Sigmoid colon (tissue), 7 donors: ENCODE data around the gene INPP5E. TPM values are rescaled to one million over a fixed set of nuclear protein-coding genes. Genes with fewer than 3 reads are reported as not detected.

Source experiments
- DNase-seq: peaks from one replicate; pipeline ENCODE4 v3.0.0-alpha.2; 2019
- H3K27ac ChIP-seq, 4 donors: fragments of 200-600 bp; sonication (generic); one replicate each; pipeline ENCODE4 v1.5.1; 2016 to 2019; ENCODE audit warnings: mild to moderate bottlenecking in 1 of 4
- H3K27me3 ChIP-seq, 3 donors: fragments of 200-600 bp; sonication (generic); one replicate each; pipeline ENCODE4 v1.5.1; 2019; ENCODE audit warnings: mild to moderate bottlenecking in 1 of 3
- H3K36me3 ChIP-seq, 4 donors: fragments of 200-600 bp; sonication (generic); one replicate each; pipeline ENCODE4 v1.5.1; 2016 to 2019
- H3K4me1 ChIP-seq, 4 donors: fragments of 200-600 bp; sonication (generic); one replicate each; pipeline ENCODE4 v1.5.1; 2017 to 2019
- H3K4me3 ChIP-seq, 4 donors: fragments of 200-600 bp; sonication (generic); one replicate each; pipeline ENCODE4 v1.5.1; 2017 to 2019; ENCODE audit warnings: mild to moderate bottlenecking in 2 of 4, moderate library complexity in 1 of 4
- H3K9me3 ChIP-seq, 4 donors: fragments of 200-600 bp in 3 of 4; sonication (generic) in 3 of 4; one replicate each; pipeline versions ENCODE4 v1.5.1 to v1.6.1; 2013 to 2019
- EP300 ChIP-seq, 4 donors: sonication (generic); formaldehyde crosslinking; IDR thresholded peaks; one replicate each; pipeline ENCODE4 v1.6.1; 2017; ENCODE audit warnings: antibody characterized with exemption in 4 of 4
- POLR2A ChIP-seq, 2 donors: fragments of 450-650 bp; IDR thresholded peaks; one replicate each; pipeline ENCODE4 v1.6.1; 2016; ENCODE audit warnings: antibody characterized with exemption in 2 of 2, mild to moderate bottlenecking in 2 of 2, moderate library complexity in 2 of 2
- POLR2AphosphoS5 ChIP-seq, 4 donors: sonication (generic); formaldehyde crosslinking; IDR thresholded peaks; one replicate each; pipeline ENCODE4 v1.6.1; 2017; ENCODE audit warnings: antibody characterized with exemption in 4 of 4
- WGBS, 2 donors: extraction: QIAGEN DNeasy Blood & Tissue Kit; methylation state at CpG; one replicate each; pipeline ENCODE4 v1.1.7; 2013; 5-methylcytosine and 5-hydroxymethylcytosine counted together
- intact Hi-C: fragments of 100-400 bp; cut with DNase I; formaldehyde crosslinking; loops from one replicate; pipeline ENCODE4 v1.15.1; 2023
- polyA plus RNA-seq, 3 donors: library from polyadenylated mRNA; stranded (reverse); fragments of 200-250 nt; gene quantifications; one replicate each; pipeline ENCODE4 v1.2.3, GENCODE V29; 2013
- total RNA-seq, 4 donors: library from RNA; depleted of rRNA; stranded (reverse); fragments of >200 nt; gene quantifications; one replicate each; pipeline ENCODE4 v1.1.0, GENCODE V29; 2016
- TF ChIP-seq, protein P1 (sequence below), 4 experiments: fragments of 450-650 bp in 3 of 4; fragments of 200-600 bp in 1 of 4; IDR thresholded peaks; one replicate each; pipeline ENCODE4 v1.5.1; 2016 to 2019; ENCODE audit warnings: antibody characterized with exemption in 4 of 4, mild to moderate bottlenecking in 3 of 4, moderate library complexity in 2 of 4
- donor health status: healthy with polysubstance abuse.
- donor health status: Bipolar disorder and iron deficiency.
- donor health status: healthy.

The INPP5E gene, protein sequence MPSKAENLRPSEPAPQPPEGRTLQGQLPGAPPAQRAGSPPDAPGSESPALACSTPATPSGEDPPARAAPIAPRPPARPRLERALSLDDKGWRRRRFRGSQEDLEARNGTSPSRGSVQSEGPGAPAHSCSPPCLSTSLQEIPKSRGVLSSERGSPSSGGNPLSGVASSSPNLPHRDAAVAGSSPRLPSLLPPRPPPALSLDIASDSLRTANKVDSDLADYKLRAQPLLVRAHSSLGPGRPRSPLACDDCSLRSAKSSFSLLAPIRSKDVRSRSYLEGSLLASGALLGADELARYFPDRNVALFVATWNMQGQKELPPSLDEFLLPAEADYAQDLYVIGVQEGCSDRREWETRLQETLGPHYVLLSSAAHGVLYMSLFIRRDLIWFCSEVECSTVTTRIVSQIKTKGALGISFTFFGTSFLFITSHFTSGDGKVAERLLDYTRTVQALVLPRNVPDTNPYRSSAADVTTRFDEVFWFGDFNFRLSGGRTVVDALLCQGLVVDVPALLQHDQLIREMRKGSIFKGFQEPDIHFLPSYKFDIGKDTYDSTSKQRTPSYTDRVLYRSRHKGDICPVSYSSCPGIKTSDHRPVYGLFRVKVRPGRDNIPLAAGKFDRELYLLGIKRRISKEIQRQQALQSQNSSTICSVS
- total RNA-seq (10 to 100 TPM in 1 of 4 donors, 1 to 10 TPM in 3; 4.6 to 12.2 (median 6.6) TPM), polyA plus RNA-seq (1 to 10 TPM; 1.8 to 7.5 (median 2.3) TPM)

DNA sequence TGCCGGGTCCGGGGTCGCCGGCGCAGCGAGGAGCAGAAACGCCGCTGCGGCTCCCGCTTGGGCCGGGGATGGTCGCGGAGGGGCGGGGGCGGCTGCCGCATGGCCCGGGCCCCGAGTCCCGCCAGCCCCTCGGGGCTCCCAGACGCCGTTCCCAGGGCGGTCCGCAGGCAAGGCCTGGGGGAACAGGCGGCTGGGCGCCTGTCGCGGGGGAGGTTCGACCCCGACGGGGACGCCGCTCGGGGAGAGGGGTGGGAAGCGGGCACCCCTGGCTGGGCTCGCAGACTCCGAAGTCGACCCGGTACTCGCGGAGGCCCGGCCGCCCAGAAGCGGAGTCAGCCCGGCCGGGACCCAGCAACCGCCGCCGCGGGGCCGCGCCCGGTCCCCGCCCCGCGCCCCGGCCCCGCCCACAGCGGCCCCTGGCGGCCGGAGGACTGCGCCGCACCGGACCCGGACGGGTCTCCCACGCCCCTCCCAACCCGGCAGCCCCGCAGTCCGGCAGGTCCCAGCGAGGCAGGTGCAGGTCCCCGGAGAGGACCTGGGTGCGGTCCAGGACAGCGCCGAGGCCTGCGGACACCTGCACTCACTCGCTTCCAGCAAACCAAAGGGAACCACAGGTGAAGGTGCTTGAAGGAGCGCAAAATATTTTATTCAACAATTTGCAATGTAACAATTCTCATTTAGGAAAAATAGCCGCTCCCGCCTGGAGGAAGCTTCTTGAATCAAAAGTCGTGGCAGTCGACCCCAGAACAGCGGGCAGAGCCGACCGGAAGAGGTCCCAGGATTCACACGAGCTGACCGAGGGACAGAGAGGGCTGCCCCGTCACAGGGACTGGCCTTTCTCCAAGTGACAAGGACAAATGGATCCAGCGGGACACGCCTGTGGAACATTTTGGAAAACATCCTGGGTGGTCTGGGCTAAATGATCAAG is at the start of gene INPP5E:
INPP5E (minus strand) TSS at position 365 of the 928 bp plus-strand sequence. CDS start 426 bp downstream, outside the sequence.
- peaks cover 22 to 48% (median 27%) of the 10 kb centered on the region in 4 donors for H3K36me3 ChIP-seq

DNA sequence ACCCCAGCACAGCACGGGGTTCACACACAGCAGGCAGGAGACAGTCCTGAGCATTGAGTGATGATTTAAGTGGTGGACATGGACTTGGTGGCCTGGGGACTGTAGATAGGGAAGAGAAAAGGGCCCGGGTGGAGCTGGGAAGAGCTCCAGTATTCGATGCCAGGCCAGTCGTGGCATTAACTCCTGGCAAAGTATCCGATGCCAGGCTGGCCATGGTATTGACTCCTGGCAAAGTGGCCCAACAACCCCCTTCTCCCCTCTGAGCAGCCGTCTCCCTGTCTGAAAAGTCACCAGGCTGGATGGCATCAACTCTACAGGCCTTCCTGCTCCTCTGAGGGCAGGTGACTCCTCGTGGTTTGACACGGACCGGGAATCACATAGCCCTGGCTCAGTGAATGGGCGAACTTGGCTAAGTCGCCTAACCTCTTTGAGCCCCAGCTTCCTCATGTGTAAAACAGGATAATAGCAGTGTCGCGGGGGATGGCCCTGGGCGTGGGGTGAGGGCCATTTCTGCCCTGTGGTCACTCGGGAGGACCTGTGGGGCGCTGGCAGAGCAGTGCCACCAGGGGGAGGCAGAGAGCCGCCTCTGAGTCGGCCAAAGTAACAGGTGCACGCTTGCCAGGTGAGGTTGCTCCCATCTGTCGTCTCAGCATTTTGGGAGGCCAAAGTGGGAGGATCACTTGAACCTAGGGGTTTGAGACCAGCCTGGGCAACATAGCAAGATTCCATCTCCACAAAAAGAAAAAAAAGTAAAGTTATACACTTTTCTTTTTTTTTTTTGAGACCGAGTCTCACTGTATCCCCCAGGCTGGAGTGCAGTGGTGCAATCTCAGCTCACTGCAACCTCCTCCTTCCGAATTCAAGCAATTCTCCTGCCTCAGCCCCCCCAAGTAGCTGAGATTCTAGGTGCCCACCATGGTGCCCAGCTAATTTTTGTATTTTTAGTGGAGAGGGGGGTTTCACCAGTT is 48.9 kb upstream of the INPP5E start:
- Histone ChIP-seq H3K4me3 (no peak overlapping the region), H3K36me3 (no peaks in the 10 kb centered on the region), H3K4me1 (peaks cover 0 to 26% (median 18%) of the 10 kb centered on the region in 4 donors), H3K27me3 (no peaks in the 10 kb centered on the region), H3K9me3 (no peaks in the 10 kb centered on the region), H3K27ac (no peak overlapping the region)
- 22 to 33% methylated on average over 22 of the region's 22 CpGs for WGBS, 2 donors
- intact Hi-C loops = loop anchor here (1.0 to 5.0 kb wide), 3 partner anchors 54 to 204 kb away; no protein-coding TSS in a partner anchor
- TF ChIP-seq EP300 (IDR thresholded peaks at IDR 0.05) = no peak
- TF ChIP-seq, protein P1, sequence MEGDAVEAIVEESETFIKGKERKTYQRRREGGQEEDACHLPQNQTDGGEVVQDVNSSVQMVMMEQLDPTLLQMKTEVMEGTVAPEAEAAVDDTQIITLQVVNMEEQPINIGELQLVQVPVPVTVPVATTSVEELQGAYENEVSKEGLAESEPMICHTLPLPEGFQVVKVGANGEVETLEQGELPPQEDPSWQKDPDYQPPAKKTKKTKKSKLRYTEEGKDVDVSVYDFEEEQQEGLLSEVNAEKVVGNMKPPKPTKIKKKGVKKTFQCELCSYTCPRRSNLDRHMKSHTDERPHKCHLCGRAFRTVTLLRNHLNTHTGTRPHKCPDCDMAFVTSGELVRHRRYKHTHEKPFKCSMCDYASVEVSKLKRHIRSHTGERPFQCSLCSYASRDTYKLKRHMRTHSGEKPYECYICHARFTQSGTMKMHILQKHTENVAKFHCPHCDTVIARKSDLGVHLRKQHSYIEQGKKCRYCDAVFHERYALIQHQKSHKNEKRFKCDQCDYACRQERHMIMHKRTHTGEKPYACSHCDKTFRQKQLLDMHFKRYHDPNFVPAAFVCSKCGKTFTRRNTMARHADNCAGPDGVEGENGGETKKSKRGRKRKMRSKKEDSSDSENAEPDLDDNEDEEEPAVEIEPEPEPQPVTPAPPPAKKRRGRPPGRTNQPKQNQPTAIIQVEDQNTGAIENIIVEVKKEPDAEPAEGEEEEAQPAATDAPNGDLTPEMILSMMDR (IDR thresholded peaks at IDR 0.05) = peak; percentile 92 to 99 (median 98)
- DNase-seq = peak; percentile 85

More for the DNA sequence above, at the start of gene INPP5E:
- Histone ChIP-seq H3K27ac (peak within 1 kb of the TSS; percentile 83 to 85 (median 84)), H3K27me3 (no peaks in the 10 kb centered on the region), H3K4me1 (peaks cover 2 to 39% (median 34%) of the 10 kb centered on the region in 4 donors), H3K9me3 (no peaks in the 10 kb centered on the region), H3K4me3 (peak within 1 kb of the TSS; percentile 83 to 100 (median 86))
- WGBS, 2 donors = 6 to 10% methylated on average over 90 of the region's 90 CpGs
- peak; percentile 78 for DNase-seq
- peak in 2 of 4 donors; percentile 61 to 71 for TF ChIP-seq POLR2AphosphoS5 (IDR thresholded peaks at IDR 0.05)
- TF ChIP-seq EP300 (IDR thresholded peaks at IDR 0.05) = no peak
- TF ChIP-seq, protein P1 (IDR thresholded peaks at IDR 0.05) = peak in 3 of 4 experiments; percentile 25 to 60 (median 49)
- intact Hi-C loops = no loop called here

DNA sequence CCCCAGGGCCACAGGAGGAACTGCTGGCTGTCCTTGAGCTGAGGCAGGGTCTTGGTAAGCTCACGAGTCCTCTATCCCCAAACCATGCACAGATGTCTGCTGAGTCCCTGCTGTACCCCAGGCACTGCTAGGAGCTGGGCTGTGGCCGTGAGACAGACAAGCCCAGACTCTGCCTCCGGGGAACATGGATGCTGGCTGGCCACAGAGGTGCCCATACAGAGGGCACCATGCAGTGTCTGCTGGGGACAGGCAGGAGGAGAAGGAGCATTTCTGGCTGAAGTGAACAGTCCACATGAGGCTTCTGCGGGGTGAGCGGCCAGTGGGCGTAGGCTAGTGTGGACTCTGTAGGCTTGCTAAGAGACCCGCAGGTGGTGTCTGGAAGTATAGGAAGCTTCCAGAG is 48.0 kb upstream of the INPP5E start:
- WGBS, 2 donors = 91 to 92% methylated on average over 7 of the region's 7 CpGs
- intact Hi-C loops = loop anchor here (1.0 to 5.0 kb wide), 3 partner anchors 55 to 205 kb away; no protein-coding TSS in a partner anchor

DNA sequence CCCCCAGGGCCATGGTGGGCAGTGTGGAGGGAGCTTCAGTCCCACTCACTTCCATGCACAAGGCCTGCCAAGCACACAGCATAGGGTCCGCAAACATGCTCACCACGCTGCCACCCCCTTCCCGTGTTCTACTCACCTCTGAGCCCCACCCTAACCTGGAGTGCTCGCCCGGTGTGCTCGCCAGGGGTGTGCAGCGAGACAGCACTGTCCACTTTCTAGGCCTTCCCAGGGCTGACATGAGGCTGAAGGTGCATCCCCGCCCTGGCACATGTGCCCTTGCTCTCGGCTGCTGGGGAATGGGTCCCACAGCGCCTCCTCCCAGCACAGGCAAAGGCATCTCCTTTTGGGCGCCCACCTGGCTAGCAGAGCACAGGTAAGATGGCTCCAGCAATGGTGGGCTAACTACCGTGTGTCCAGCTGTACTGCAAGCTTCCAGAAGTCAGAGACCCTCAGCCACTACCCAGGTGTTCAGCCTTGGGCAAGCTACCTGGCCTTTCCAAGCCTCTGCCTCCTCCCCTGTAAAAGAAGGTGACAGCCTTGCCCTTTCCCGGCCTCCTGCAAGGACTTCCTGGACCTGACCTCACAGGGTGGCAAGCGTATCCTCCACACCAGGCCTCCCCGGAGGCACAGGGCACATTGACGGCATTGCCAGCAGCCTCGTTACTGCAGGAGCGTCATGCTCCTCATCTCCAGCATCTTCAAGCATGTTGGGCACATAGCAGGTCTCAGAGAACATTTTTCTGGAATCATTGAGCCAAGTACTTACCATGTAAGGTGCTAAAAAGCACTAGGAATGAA is 47.4 kb upstream of the INPP5E start:
- intact Hi-C loops = loop anchor here (5.0 kb wide), 2 partner anchors 55 to 205 kb away; no protein-coding TSS in a partner anchor
- Histone ChIP-seq H3K9me3 (no peaks in the 10 kb centered on the region), H3K36me3 (no peaks in the 10 kb centered on the region), H3K27ac (no peak overlapping the region), H3K4me1 (peaks cover 0 to 21% (median 15%) of the 10 kb centered on the region in 4 donors), H3K27me3 (no peaks in the 10 kb centered on the region), H3K4me3 (no peak overlapping the region)
- DNase-seq = no peak
- 88 to 92% methylated on average over 18 of the region's 18 CpGs for WGBS, 2 donors
- TF ChIP-seq EP300 (IDR thresholded peaks at IDR 0.05) = no peak
- TF ChIP-seq POLR2A (IDR thresholded peaks at IDR 0.05) = no peak

More for the DNA sequence above, 48.0 kb upstream of the INPP5E start:
- H3K4me3 ChIP-seq = no peak overlapping the region
- no peak overlapping the region for H3K27ac ChIP-seq
- H3K27me3 ChIP-seq = no peaks in the 10 kb centered on the region
- H3K9me3 ChIP-seq = no peaks in the 10 kb centered on the region
- DNase-seq = no peak
- peaks cover 0 to 19% (median 13%) of the 10 kb centered on the region in 4 donors for H3K4me1 ChIP-seq
- H3K36me3 ChIP-seq = no peaks in the 10 kb centered on the region
- no peak for TF ChIP-seq POLR2A (IDR thresholded peaks at IDR 0.05)
